Ascending aorta (tissue), 1 donor: ENCODE results near the gene ADGRG4. TPM values are rescaled to one million over a fixed set of nuclear protein-coding genes. Genes with fewer than 3 reads are reported as not detected.

Experiments used
- total RNA-seq: library from RNA; depleted of rRNA; stranded (reverse); fragments of >200 nt; gene quantifications from one replicate; pipeline ENCODE4 v1.1.0, GENCODE V29; 2016

ADGRG4 gene
- total RNA-seq, 1 donor from 2014 or later, result 0.75 TPM

Other genes starting within 250 kb of the ADGRG4 start
- gene FHL1, start 153.4 kb upstream of the ADGRG4 start, total RNA-seq, result 850 TPM
- gene MAP7D3, start 49.6 kb upstream of the ADGRG4 start, total RNA-seq, result 7.9 TPM
- not detected for gene BRS3, start 187.0 kb downstream of the ADGRG4 start, total RNA-seq
- gene HTATSF1, start 196.6 kb downstream of the ADGRG4 start, total RNA-seq, result 3.7 TPM
- gene VGLL1, start 231.3 kb downstream of the ADGRG4 start, total RNA-seq, result not detected